Glutamatergic neuron (in vitro differentiated cells): Measurements from ENCODE around the gene TSPAN31. TPM values are rescaled to one million over a fixed set of nuclear protein-coding genes. Genes with fewer than 3 reads are reported as not detected.
A peak's percentile ranks its signal among the peaks of the same experiment; 100 is the strongest.

Experiments
- DNase-seq: peaks from one replicate; pipeline ENCODE4 v3.0.0; 2022
- H3K27ac Mint-ChIP-seq: one replicate; pipeline ENCODE4 v1.8.0; 2020; ENCODE audit warnings: mild to moderate bottlenecking, mixed read lengths, inconsistent platforms; ENCODE audit not compliant: unreplicated experiment
- H3K27me3 Mint-ChIP-seq: one replicate; pipeline ENCODE4 v1.8.0; 2020; ENCODE audit warnings: mild to moderate bottlenecking, moderate library complexity, mixed read lengths, inconsistent platforms; ENCODE audit not compliant: unreplicated experiment
- H3K36me3 Mint-ChIP-seq: one replicate; pipeline ENCODE4 v1.8.0; 2020; ENCODE audit warnings: mild to moderate bottlenecking, mixed read lengths, inconsistent platforms; ENCODE audit not compliant: unreplicated experiment
- H3K4me1 Mint-ChIP-seq: one replicate; pipeline ENCODE4 v1.8.0; 2020; ENCODE audit warnings: mild to moderate bottlenecking, low read depth, mixed read lengths, inconsistent platforms; ENCODE audit not compliant: unreplicated experiment
- H3K4me3 Mint-ChIP-seq: one replicate; pipeline ENCODE4 v1.8.0; 2020; ENCODE audit warnings: mild to moderate bottlenecking, mixed read lengths, inconsistent platforms; ENCODE audit not compliant: unreplicated experiment
- H3K9me3 Mint-ChIP-seq: one replicate; pipeline ENCODE4 v1.8.0; 2020; ENCODE audit warnings: mild to moderate bottlenecking, moderate library complexity, mixed read lengths, inconsistent platforms; ENCODE audit not compliant: unreplicated experiment
- CTCF ChIP-seq: fragments of 200-600 bp; sonication (generic); IDR thresholded peaks from one replicate; pipeline ENCODE4 v1.5.0; 2021; ENCODE audit not compliant: partially characterized antibody, unreplicated experiment
- total RNA-seq: library from RNA; stranded (reverse); fragmentation: NEBNext Ultra II Directional; extraction: Animal tissue kit (Norgen Biotek cat#: 25700); gene quantifications from one replicate; pipeline ENCODE4 v1.2.1, GENCODE V29; 2021; ENCODE audit not compliant: unreplicated experiment

The TSPAN31 gene
- total RNA-seq, 1 donor from 2014 or later: 27.2 TPM

DNA sequence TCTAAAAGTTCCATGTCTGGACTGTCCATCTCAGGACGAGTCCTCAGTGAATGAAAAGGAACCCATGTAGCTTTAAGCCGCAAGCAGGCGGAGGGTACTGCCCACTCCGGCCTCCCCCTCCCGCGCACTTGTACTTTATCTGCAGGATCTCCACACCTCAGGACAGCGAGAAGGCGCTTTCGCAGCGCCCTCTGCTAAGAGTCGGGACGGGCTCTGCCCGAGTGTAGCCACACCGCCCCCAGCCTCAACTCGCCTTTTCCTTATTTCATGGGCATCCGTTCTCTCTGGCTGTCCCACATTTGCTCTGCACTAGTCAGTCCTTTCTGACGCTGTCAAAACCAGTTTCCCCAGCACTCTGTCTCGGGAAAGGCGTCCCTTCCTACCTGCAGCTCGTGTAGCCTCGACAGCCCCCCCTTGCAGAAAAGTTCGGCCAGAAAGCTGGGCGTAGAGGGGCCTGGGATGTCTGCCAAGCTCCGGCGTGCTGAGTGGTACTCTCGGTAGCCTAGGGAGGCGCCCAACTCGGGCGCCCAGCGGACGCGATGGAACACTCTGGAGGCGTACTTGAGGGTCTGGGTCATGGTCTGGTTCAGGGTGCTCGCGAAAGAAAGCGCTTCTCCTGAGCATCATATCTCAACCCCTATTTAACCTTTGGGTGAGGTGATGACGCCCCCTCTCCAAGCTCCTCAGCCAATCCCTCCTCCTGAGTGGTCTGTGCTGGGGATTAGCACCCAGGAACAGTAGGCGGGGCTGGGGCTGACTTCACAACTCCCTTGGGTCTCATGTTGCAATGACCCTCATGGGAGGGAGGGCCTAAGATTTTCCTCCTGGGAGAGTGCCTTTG is 21.8 kb downstream of the TSPAN31 start, which contains the start of gene CYP27B1:
Gene CYP27B1, minus strand, starts transcription at position 615 of the 841 bp plus-strand sequence. Its CDS starts 37 bp downstream, at position 578.
- H3K36me3 Mint-ChIP-seq: peaks cover 6% of the 10 kb centered on the region
- H3K27ac Mint-ChIP-seq: no peak within 1 kb of the TSS
- peaks cover 8% of the 10 kb centered on the region for H3K4me1 Mint-ChIP-seq
- peaks cover 21% of the 10 kb centered on the region for H3K27me3 Mint-ChIP-seq
- TF ChIP-seq CTCF: no peak
- DNase-seq: no peak
- peak within 1 kb of the TSS; percentile 59 for H3K4me3 Mint-ChIP-seq
- H3K9me3 Mint-ChIP-seq: peaks cover 8% of the 10 kb centered on the region

DNA sequence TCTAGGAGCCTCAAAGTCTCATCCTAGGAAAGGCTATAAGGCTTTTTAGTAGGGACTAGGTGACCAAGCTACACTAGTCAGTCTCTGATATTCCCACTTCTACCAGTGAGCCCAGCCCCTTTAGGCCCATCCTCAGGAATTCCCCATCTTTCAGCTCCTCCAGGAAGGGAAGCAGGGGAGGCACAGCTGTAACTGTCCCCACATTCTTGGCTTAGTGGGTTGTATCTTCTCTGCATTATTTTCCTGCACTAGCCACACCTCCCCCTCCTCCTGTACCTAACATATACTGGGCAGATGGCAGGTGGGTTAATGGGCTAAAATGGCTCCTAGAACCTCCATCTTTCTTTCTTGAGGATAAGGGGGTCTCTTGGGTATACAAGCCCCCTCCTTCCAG is 22.5 kb downstream of the TSPAN31 start:
- no peak overlapping the region for H3K27ac Mint-ChIP-seq
- H3K27me3 Mint-ChIP-seq: peaks cover 22% of the 10 kb centered on the region
- H3K9me3 Mint-ChIP-seq: peaks cover 10% of the 10 kb centered on the region
- H3K4me3 Mint-ChIP-seq: no peak overlapping the region
- no peak for TF ChIP-seq CTCF
- no peak for DNase-seq
- H3K36me3 Mint-ChIP-seq: peaks cover 6% of the 10 kb centered on the region
- peaks cover 10% of the 10 kb centered on the region for H3K4me1 Mint-ChIP-seq

DNA sequence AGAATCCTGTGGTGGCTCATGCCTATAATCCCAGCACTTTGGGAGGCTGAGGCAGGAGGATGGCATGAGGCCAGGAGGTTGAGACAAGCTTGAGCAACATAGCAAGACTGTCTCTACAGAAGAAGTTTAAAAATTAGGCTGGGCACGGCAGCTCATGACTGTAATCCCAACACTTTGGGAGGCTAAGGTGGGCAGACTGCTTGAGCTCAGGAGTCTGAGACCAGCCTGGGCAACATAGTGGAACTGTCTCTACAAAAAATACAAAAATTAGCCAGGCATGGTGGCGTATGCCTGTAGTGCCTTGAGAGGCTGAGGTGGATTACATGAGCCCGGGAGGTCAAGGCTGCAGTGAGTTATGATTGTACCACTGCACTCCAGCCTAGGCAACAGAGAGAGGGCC is 23.0 kb downstream of the TSPAN31 start:
- Mint-ChIP-seq H3K4me3 (no peak overlapping the region), H3K27ac (no peak overlapping the region), H3K36me3 (peaks cover 6% of the 10 kb centered on the region), H3K27me3 (peaks cover 20% of the 10 kb centered on the region), H3K9me3 (peaks cover 8% of the 10 kb centered on the region), H3K4me1 (peaks cover 10% of the 10 kb centered on the region)
- TF ChIP-seq CTCF: no peak
- no peak for DNase-seq

- no peak for DNase-seq
- Mint-ChIP-seq H3K4me1 (peaks cover 8% of the 10 kb centered on the region), H3K27ac (no peak overlapping the region), H3K9me3 (peaks cover 6% of the 10 kb centered on the region), H3K27me3 (peaks cover 8% of the 10 kb centered on the region), H3K36me3 (no peaks in the 10 kb centered on the region), H3K4me3 (peak overlapping the region; percentile 3)
- TF ChIP-seq CTCF: no peak
Measured at GRCh38 chr12:57769594-57769993, 24.8 kb downstream of the TSPAN31 start.

DNA sequence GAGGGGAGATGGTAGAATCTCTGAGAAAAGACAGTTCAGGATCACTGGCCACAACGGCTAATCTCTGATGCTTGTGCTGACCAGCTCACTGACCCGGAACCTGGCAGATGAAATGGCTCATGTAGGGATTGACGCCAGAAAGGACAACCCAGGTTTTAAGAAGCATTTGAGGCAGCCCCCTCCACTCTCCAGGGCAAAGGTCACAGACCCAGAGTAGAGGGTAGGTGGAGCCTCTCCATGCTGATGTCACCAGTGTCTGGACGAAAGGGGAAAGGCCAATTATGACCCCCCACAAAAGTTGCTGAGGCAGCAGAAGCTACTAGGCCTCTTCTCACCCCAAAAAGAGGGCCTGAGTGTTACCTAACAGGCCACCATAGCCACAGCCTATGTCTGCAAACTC is 25.9 kb downstream of the TSPAN31 start:
- H3K27ac Mint-ChIP-seq: no peak overlapping the region

More for the DNA sequence above, 25.9 kb downstream of the TSPAN31 start:
- peaks cover 8% of the 10 kb centered on the region for H3K27me3 Mint-ChIP-seq
- H3K9me3 Mint-ChIP-seq: peaks cover 6% of the 10 kb centered on the region
- DNase-seq: no peak
- H3K4me1 Mint-ChIP-seq: peaks cover 8% of the 10 kb centered on the region
- no peak for TF ChIP-seq CTCF
- H3K36me3 Mint-ChIP-seq: peaks cover 3% of the 10 kb centered on the region
- peak overlapping the region; percentile 38 for H3K4me3 Mint-ChIP-seq
